ENCODE results near the gene SUN5.

SUN5 gene

DNA sequence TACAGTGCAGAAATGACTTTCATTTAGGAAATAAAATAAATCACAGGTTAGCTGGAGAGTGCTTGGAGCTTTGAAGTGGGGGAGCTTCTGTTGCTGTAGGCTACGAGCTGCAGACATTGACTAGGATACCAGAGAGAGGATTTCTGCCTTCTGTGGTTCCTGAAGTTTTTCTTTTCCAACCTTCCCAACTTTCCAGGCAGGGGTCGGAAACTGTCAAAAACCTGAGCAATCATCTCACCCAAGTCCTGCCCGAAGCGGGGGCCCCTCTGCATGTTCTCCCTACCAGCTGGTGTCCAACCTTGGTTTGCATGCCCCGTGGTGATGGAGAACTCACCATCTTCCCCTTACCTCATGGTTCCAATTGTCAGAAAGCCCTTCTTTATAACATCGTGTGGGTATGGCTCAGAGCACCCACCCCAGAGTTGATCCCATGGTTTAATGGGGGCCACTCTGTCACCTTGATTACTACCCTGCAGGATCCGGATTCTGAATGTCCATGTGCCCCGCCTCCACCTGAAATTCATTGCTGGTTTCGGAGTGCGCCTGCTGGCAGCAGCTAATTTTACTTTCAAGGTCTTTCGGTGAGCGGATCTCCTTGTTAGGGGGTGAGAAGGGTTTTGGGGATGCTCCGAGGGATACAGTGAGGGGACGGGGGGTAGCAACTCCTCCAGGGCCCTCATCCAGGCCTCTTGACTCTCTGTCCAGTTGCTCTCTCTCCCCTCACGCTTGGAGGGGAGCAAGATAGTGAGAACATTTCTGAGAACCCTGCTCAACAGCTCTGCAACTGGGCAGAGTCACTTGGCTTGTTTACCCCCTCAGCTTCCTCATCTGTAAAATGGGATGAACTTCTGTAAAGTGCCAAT is 8.3 kb upstream of the SUN5 start:
- no peak for DNase-seq

DNA sequence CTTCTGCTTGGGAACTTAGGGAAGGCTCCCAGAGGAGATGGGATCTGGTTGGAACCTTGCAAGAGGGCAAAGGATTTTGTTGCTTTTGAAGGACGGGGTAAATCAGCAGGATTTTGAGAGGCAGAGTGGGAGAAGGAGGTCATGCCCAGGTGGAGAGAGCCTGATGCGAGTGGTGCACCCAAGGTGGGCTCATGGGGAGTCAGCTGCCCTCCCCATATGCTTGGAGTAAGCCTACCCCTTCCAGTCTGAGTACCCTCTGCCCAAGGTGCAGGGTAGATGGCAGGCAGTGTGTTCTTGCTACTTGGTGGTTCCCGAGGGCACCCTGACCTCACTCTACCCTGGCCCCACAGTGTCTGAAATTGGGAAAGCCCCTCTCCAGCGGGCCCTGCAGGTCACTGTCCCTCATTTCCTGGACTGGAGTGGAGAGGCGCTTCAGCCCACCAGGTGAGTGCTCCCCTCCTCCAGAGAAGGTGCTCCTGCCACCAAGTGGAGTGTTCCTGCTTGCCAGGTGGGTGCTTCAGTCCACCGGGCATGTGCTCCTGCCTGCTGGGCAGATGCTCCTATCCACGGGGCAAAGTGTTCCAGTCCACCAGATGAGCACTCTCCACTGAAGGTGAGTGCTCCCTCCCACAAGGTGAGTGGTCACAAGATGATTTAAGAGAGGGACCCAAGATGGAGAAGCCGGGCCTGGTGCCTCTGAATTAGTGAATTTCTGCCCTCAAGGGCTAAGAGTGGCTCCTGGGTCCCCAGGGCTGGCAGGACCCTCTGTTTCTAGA is 6.6 kb upstream of the SUN5 start:
- no peak for DNase-seq

DNA sequence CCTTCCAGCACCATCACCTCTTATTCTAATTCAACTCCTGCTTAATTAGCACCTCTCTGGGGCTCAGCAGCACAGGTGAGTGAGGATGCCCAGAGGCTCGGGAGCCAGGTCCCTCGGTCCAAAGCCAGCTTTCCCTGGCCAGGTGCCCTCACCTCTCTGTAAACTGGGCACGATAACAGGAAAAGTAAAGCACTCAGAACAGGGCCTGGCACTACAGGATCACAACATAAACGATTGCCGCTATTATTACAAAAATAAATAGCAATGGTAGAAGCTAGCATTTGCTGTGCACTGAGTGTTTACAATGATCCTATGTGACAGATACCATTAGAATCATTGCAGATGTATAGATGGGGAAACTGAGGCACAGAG is 5.9 kb upstream of the SUN5 start:
- no peak for DNase-seq

DNA sequence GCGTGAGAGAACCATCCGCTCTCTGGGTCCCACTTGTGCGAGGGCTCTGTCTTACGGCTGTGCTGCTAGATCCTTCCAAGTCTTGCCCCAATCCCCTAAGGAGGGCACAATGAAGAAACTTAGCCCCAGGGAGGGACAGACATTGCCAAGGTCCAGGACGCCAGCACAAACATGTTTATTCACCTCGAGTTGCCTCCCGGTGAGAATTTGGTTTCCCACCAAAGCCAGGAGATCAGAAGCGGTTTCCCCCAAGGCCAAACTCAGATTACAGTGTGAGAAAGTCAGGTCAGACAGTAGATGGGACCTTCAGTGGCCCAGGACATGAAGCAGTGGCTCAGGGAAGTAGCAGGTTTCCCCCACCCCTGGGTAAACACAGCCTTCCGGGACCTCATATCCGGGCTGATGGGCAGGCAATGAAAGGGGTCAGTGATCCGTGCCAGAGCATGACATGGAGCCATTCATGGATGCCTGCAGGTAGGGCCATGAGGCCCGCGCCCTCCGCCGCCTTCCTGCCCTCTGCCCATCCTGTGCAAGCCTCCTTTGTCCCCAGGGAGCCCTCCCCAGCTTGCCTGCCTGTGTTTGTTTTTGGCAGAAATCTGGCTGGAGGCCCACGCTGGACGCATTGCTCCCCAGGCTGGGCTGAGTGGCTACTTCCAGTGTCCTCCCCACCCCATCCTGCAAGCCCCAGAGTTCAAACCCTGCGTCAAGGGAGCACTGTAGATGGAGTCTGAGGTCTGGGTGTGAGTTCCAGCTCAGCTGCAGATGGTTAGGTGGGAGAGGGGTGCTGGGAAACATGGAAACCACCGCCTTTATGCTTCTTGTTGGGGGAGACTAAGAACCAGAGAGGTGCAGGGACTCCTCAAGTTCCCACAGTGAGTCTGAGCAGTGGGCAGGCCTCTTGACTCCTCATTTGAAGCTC is 5.2 kb upstream of the SUN5 start:
- DNase-seq: no peak

DNA sequence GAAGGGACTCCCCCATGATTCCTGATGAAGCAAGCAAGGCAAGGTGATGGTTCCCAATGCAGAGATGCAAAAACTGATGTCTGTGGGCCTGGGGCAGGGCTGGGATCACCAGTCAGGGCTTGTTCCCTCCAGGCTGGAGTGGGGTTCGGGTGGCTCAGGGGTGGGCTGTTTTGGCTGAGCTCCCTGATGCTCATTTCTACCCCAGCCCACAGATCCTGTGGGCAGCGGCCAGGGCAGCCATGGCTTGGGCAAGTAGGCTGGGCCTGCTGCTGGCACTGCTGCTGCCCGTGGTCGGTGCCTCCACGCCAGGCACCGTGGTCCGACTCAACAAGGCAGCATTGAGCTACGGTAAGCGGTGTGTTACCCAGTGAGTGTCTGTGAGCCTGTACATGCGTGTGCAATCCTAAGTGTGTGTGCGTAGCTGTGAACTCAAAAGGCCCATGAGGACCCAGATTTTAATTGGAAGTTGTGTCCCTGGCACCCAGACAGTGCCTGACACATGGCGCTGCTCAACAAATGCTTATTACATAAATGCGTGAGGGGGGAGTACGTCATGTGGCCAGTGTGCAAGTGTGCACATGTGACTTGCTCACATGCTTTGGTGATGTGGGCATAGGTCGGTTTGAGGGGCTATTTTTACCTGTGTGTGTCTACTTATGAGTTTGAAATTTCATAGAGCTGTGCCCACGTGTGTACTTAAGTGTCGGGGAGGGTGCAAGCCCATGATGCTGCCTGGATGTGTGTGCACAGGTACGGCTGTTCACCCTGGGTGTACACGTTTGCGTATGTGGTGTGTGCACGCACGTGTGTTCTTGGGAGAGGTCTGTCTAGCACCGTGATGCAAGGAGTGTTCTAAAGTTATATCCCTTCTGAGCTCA is 4.3 kb upstream of the SUN5 start:
- no peak for DNase-seq

DNA sequence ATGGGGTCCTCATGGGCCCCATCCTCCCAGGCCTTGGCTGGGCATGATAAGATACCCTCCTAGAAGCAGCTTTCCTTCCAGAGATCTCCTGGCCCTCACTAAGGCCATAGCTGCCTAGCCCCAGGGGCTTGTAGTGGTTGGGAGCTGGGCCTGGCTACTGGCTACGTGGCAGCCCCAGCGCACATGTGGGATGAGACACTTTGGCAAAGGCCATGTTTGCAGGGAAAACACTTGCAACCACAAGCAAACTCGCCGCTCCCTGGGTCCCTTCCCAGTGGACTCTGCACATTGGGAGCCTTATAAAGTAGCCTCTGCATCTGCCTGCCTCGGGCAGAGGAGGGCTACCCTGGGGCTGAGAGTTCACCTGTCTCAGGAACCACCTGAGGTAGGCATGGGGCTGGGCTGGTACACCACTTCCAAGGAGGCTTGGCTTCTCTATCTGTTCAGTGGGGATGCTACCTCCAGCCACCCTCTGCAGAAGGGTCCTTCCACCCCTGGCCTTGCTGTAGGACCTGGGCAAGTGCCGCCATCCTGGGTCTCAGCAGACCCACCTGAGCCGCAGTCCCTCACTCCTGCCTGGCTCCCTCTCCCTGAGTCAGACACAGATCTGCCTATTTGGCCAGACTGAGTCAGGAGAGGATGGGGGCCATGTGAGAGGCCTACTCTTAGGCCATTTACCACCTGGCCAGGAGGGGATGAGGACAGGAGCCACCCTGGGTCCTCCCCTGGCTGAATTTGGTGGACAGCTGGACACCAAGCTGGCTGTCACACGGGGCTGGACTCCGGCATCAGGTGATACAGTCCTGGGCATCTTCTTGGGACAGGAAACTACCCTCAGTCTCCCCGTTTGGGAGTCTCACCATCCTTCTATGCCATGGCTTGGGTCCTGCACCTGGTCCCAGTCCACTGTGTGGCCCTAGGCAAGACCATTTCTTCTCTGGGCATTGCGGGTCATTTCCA is 3.4 kb upstream of the SUN5 start, which contains the start of gene BPIFB2:
Gene BPIFB2 (plus strand): TSS at position 329 of the 960 bp plus-strand sequence. CDS start 871 bp downstream, outside the sequence.
- no peak for DNase-seq

DNA sequence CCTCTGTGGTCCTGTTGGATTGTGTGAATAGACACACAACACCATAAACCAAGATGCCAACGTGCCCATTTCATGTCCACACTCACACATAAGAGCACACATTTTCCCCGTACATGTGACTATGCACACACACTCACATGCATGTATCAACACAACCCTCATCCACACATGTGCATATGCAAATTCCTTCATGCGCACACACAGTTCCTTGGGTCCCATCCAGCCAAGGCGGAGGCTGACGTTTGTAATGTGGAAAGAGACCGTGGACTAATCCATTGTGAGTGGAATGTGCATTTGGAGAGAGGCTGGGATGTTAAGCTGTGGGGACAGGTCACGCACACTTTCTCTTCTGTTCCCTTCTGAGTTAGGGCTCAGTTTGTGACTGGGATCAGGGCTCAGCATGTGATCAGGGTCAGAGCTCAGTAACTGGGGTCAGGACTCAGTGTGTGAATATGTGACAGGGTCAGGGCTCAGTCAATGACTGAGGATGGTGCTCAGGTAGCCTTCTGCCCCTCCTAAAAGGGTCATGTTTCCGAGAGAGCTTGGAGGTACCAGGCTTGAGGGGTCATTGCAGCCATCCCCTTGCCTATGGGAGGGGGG is 2.6 kb upstream of the SUN5 start:
- no peak for DNase-seq

DNA sequence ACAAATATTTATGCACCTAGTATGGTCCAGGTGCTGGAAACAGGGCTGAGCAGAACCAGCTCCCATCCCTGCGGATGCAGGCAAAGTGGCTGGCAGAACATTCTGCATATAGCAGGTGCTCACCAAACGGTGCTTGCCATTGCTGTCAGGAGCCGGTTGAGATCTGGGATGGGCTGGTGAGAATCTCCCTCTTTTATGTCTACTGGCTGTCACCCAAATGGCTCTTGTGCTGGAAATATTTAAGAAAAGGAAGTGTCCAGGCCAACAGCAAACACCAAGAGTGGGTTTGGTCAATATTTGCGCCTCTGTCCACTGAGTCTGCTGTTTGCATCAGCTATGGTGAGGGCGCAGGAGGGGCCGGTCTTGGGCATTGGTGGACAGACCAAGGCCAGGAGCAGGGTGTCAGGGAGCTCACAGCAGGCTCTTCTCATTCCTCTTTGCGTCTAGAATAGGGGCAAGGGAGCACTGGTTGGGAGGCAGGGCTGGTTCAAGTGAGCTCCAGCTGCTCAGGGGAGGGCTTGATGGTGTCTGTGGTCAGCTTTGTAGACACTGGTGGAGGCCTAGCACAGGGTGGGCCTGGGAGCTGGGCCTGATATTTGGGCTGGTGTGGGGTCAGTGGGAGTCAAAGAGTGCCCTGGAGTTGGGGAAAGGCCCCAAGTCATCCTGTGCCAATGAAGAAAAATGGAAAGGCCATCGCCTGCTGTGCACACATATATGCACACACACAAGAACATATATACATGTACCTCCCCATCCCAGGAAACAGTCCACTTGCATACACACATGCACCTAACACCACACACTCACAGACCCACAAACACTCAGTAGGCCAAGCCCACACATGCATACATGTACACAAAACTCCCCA is 1.9 kb upstream of the SUN5 start:
- no peak for DNase-seq

DNA sequence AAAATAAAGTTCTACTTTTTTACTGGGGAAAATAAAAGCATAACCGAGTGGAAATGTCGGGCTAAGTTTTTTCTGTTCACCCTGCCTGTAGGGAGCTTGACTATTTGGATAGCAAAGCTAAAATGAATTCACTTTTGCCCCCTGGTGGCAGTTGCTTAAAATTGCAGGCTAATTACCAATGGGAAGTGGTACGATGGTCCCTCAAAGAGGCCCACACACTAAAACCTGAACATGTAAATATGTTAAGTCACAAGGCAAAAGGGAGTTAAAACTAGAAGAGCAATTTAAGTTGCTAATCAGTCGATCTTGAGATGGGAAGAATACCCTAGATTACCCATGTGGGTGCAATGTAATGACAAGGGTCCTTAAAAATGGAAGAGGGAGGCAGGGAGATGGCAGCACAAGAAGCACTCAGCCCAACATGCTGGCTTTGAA is 916 bp upstream of the SUN5 start:
- peak; percentile 47 to 49 for DNase-seq

DNA sequence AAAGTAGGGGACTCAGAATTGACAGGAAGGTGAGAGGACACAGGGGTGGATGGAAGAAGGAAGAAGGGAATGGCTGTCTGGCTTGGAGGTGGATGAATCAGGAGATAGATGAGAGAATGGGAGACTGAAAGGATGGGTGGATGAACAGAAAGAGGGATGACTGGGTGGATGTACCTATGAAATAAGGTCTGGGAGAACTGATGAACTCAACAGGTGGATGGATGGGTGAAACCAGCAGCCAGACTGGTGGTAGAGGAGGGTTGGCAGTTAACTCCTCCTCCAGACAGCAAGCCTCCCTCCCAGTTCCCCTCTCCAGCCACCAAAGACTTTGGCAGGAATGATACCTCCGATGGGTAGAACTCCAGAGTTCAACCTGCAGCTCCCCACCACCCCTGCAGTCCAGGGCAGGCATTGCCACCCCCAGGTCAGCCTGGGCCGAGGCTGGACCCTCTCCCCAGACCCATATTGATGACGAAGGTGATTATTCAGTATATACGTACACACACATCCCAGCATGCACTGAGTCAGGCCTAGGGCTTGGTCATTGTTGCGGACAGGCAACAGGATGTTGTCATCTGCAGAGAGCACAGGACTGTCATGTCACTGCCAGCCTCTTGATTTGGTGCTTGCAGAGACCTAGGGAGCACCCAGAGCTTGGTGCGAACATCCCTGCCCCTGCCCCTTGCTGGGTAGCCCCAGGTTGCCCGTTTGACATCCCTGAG is 2.0 kb downstream of the SUN5 start:
- DNase-seq: no peak

DNA sequence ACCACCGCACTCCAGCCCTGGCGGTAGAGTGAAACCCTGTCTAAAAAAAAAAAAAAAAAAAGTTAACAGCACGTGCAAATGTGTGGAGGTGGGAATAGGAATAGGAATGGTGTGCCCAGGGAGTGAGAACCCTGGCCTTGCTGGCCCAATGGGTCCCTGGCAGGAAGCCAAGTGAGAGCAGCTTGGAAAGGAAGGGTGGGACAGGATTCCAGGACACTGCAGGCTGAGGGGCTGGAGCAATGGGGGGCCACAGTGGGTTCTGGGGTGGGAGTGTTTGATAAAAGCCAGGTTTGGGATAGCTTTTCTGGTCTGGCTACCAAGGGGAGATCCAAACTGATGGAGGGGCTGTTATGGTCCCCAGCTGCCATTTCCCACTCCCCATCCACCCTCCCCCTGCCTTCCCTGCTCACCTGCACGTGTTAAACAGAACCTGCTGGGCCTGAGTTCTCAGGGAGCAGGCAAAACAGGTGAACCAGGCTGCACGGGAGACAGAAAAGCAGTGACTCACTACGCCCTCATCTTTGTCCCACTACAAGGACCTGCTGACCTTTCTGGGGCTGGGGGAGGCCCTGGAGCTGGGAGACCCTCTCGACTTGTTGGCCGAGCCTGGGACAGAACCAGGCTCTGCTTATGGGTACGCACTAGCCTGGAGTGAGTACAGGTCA is 3.3 kb downstream of the SUN5 start:
- DNase-seq: no peak

DNA sequence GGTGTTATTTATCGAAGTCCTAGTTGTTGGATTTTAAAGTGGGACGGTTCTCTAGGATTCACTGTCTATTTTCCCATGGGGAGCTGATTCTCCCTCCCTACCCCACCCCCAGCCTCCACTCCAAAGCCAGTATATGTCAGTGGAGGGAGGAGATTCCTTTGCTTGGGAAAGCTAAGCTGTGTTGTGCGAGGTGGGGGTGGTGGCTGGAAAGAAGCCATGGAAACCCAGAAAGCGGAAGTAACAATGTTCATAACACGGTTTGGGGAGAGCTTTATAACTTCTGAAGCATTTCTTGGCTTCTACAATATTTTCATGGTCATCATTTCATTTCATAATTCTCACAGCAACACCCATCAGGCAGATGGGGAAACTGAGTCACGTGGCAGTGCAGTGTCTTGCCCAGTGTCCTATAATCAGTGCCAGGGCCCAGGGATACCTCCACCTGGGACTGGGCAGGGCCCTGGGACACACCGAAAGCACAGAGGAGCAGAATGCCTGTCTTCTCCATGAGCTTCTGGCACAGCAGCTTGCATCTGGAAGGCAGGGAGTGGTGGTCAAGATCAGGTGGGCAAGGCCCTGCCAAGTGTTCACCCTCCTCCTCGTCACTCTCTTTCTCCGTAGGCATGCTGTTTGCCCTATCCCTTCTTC is 4.5 kb downstream of the SUN5 start:
- peak; percentile 29 to 48 for DNase-seq

DNA sequence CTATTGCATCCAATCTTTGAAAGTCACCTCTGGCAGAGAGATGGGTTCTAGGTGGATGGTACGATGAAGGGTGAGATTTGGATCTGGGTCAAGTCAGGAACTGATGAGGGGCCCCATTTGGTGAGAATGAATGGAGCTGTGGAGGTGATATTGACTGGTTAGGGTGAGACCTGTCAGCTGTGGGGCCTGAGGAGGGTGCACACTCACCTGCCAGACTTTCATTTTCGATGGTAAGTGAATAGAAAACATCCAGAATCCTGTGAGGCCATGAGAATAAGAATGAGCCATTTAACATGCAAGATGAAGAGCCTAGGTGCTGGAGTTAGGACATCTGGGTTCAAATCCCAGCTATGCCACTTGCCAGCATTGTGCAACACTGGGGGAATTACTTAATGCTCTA is 6.8 kb downstream of the SUN5 start:
- no peak for DNase-seq

DNA sequence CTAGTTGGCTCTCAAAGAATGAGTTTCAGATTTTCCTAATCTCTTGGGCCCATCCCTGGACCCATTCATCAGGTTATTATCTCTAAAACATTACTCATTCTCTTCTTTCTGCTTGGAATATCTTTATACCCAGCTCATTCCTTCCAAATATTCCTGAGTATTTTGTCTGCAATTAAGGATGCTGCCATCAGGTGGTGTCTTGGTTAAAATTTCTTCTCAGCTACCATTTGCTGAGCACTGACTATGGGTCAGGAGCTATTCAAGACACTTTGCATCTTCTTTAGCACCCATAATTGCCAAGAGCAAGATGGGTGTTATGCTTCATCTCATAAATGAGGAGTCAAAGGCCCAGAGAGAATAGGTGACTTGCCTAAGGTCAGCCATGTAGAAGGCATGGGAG is 8.4 kb downstream of the SUN5 start:
- no peak for DNase-seq

DNA sequence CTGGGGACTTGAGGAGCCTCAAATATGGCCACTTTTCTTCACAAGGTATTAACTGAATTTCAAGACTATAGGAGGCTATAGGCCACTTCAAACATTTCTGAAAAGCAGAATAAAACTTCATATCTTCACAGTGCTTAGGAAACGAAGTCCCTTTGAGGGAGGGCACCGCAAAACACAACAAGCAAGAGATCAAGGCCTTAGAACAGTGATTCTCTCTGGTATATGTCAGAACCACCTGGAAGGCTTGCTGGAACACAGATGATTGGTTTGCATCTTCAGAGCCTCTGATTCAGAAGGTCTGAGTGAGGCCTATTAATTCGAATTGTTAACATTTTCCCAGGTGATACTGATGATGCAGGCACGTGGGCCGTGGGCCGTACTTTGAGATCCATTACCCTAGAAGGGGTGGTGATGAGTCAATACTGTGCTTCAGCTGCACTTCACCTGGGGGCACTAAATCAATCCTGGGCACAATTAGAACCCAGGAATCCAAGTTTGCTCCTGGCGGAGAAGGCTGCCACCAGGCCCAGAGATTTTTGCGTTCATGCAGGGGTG is 10.7 kb downstream of the SUN5 start:
- no peak for DNase-seq

DNA sequence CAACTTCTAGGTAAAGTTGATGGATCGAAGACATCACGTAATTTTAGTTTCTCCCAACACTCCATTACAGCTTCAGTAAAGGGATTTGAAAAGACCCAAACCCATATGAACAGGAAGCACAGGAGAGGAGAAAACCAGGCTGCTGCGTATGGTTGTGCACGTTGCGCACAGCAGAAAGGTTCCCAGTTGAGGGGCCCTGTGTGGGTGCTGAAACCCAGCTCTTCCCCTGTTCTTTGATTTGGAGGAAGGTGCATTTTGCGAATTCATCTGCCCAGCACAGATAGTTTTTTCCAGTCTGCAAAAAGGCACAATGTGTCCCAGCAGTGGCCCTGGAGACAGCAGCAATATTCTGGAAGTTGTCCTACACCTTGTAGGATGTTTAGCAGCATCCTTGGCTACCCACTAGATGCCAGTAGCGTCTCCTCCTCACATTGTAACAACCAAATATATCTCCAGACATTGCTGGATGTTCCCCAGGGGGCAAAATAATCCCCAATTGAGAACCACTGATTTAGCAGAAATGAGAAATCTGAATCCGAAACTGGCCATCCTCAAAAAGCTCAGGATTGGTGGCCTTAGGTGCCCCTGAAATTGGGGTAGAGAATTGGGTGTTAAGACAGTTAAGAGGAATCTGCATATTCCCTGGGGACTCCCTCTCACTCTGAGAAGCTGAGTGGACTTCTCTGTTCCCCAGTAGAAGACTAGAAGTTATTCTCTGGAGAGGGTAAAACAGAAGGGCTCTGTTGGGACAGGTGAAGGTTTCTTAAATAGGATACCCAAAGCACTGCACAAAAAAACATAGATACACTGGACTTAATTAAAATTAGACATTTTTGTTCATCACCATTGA is 12.2 kb downstream of the SUN5 start:
- no peak for DNase-seq
